Activated effector memory CD4-positive, alpha-beta T cell treated with anti-CD3 and anti-CD28 coated beads, Interleukin-2, amount 50 U/mL, for 16 hours (primary cell): Measurements from ENCODE around the gene CAPN12.
A peak's percentile ranks its signal among the peaks of the same experiment; 100 is the strongest.
"Not testable (repeated sequence)": the region's sequence is repeated elsewhere in the genome, so short reads cannot be mapped to it uniquely, and the experiment has no call there.

Experiments
- DNase-seq: peaks from one replicate; pipeline ENCODE4 v3.0.0-alpha.2; 2020

CAPN12 gene

DNA sequence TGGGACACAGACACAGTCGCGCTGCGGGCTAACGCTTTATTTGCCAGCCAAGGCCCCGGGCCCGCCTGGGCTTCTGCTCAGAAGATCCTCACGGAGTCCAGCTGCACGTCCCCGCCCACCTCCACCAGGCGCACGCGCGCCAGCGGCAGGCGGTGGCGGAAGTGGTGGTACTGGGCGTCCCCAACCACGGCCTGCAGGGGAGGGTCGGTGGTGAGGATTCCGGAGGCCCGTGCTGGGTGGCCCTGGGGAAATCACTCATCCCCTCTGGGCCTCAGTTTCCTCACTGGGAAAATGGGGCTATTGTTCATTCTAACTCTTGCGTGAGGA is 26.6 kb upstream of the CAPN12 start:
- DNase-seq, result not testable (repeated sequence)

GRCh38 chr19:38770228-38770948 is 26.1 kb upstream of the CAPN12 start:
- not testable (repeated sequence) for DNase-seq

DNA sequence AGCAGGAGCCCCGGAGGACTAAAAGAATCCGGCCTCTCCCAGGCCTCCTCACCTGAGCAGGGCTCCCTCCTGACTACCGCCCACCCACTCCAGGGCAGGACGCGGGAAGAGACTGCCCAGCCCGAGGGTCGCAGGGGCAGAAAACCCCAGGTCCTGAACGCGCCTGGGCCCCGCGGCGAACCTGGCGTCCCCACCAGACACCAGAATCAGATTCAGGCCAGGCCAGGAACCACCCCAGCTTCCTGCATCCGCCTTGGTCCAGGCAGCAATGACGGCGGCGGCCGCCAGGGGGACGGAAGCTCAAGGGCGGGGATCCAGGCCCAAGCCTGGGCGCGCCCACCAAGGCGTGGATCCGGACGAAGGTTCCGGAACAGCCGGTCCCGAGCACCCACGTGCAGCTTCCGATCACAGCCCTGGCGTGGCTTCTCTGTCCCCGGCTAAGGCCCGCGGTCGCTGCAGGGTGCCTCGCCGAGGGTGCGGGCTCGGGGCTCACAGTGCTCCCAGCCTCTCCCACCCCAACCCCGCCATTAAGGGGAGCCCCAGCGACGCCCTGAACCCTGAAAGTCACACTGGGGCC is 25.4 kb upstream of the CAPN12 start:
- peak; percentile 97 for DNase-seq

DNA sequence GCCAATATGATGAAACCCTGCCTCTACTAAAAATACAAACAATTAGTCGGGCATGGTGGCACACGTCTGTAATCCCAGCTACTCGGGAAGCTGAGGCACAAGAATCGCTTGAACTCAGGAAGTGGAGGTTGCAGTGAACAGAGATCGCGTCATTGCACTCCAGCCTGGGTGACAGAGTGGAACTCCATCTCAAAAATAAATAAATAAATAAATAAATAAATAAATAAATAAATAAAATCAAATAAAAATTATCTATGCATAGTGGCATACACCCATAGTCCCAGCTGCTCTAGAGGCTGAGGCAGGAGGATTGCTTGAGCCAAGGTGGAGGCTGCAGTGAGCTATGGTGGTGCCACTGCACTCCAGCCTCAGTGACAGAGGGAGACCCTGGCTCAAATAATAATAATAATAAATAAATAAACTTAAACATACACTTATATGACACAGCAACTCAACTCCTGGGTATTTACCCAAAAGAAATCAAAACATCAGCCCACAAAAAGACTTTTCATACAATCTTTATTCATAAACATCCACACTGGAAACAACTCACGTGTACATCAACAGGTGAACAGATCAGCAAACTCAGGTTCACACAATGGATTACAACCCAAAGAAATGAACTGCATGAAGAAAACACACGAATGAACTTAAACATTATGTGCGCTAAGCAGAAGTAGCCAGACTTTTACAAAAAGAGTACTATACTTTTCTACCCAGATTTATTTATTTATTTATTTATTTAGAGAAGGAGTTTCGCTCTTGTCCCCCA is 22.2 kb upstream of the CAPN12 start:
- DNase-seq, result no peak

DNA sequence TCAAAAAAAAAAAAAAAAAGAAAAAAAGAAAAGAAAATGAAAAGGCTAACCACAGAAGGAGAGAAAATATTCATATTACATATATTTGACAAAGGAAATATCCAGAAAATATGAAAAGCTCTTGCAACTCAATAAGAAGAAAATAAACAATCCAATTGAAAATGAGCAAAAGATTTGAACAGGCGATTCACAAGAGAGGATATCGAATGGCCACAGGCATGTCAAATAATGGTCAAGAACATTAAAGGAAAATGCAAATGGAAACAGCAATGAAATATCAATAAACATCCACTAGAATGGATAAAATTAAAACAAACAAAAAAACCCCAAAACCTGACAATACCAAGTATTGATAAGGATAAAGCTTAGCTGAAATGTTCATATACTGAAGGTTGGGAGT is 20.9 kb upstream of the CAPN12 start:
- no peak for DNase-seq

GRCh38 chr19:38763795-38764220 is 19.5 kb upstream of the CAPN12 start:
- no peak for DNase-seq

DNA sequence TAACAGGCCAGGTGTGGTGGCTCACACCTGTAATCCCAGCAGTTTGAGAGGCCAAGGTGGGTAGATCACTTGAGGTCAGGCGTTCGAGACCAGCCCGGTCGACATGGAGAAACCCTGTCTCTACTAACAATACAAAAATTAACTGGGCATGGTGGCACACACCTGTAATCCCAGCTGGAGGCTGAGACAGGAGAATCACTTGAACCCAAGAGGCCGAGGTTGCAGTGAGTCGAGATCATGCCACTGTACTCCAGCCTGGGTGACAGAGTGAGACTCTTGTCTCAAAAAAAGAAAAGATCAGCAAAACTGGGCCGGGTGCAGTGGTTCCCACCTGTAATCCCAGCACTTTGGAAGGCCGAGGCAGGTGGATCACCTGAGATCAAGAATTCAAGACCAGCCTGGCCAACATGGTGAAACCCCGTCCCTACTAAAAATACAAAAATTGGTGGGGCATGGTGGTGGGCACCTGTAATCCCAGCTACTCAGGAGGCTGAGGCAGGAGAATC is 17.7 kb upstream of the CAPN12 start:
- not testable (repeated sequence) for DNase-seq

GRCh38 chr19:38760805-38761517 is 16.7 kb upstream of the CAPN12 start:
- DNase-seq, result not testable (repeated sequence)

GRCh38 chr19:38759590-38760003 is 15.3 kb upstream of the CAPN12 start:
- DNase-seq, result no peak

GRCh38 chr19:38754196-38754595 is 9.9 kb upstream of the CAPN12 start:
- DNase-seq, result not testable (repeated sequence)

DNA sequence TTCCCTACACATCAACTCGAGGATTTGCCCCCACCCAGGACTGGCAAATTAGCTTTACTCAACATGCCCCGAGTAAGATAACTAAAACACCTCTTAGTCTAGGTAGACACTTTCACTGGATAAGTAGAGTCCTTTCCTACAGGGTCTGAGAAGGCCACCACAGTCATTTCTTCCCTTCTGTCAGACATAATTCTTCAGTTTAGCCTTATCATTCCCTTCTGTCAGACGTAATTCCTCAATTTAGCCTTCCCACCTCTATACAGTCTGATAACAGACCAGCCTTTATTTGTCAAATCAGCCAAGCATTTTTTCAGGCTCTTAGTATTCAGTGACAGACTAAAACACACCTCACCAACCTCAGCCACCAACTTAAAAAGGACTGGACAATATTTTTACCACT is 9.5 kb upstream of the CAPN12 start:
- DNase-seq, result not testable (repeated sequence)

- no peak for DNase-seq
These were observed 1.0 kb upstream of the CAPN12 start for GRCh38 chr19:38745316-38745715.

DNA sequence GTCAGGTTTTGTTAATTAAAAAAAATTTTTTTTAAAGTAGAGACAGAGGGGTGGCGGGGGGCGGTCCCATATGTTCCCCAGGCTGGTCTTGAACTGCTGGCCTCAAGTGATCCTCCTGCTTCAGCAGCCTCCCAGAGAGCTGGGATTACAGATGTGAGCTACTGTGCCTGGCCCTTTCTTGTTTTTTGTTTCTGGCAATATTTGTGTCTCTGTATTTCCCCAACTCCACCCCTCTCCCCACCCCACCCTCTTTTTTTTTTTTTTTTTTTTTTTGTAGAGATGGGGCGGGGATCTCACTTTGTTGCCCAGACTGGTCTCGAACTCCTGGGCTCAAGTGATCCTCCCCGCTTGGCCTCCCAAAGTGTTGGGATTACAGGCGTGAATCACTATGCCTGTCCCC is 600 bp upstream of the CAPN12 start:
- DNase-seq, result no peak

DNA sequence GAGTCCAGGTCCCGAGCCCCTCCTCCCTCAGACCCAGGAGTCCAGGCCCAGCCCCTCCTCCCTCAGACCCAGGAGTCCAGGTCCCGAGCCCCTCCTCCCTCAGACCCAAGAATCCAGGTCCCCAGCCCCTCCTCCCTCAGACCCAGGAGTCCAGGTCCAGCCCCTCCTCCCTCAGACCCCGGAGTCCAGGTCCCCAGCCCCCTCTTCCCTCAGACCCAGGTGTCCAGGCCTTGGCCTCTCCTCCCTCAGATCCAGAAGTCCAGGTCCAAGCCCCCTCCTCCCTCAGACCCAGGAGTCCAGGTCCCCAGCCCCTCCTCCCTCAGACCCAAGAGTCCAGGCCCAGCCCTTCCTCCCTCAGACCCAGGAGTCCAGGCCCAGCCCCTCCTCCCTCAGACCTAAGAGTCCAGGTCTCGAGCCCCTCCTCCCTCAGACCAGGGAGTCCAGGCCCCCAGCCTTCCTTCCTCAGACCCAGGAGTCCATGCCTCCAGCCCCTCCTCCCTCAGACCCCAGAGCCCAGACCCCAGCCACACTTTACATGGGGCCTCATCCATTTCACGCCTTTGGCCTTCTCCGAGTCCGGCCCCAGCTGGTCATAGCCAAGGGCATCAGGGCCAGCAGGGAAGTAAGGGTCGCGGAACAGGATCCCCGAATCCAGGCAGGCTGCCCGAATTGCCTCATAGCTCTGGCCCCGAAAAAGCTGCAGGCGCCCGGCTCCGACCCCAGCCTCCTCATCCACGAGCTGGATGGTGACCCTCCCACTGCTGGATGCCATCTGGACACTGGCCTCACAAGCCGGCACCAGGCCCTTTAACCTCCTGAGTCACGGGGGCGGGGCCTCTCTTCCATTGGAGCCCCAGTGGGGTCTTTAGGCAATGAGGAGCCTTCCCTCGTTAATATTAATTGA is 628 bp downstream of the CAPN12 start:
- DNase-seq, result no peak

DNA sequence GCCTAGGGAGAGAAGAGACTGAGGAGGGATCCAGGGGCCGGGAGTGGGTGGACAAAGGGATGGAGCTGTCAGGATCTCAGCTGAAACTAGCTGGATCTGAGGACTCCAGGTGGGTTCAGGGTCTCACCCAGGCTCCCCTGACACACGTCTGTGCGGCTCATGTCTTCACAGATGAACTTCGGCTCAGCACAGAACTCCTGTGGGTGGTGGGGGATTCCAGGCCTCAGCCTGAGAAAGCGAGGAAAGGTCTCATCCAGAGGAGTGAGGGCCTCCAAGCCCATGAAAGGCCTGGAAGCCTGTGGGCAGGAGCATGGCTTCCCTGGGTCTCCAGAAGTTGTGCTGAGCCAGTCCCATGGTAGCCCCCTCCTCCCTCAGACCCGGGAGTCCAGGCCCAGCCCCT is 1.4 kb downstream of the CAPN12 start:
- no peak for DNase-seq

DNA sequence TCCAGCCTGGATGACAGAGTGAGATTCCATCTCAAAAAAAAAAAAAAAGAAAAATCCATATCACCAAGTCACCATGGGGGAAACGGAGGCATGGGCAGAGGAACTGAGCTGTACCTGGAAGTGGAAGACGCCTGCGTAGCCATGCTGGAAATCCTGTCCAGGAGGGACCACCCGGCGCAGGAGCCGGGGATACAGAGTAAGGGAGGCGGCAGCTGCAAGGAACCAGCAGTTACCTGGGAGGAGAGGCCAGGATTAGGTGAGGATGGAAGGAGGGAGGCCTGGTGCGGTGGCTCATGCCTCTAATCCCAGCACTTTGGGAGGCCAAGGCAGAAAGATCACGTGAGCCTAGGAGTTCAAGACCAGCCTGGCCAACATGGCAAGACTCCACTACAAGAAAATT is 2.0 kb downstream of the CAPN12 start:
- DNase-seq, result no peak

DNA sequence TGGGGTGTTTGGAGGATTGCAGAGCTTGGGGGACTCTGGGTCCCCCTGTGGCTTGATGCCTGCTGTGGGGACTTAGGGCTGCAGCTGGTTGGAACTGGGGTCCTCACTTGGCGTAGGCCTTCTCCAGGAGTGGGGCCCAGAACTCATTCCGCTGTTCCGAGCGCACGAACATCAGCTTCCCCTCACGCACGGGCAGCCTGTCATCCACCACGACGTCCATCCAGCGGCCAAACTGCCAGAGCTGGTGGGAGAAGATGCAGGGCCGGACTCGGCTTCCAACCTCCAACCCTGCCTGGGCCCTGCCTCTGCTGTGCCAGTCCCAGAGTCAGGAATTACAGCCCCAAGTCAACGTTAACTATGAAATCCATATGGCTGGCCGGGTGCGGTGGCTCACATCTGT is 2.6 kb downstream of the CAPN12 start:
- DNase-seq, result no peak

GRCh38 chr19:38740932-38741331 is 3.3 kb downstream of the CAPN12 start:
- no peak for DNase-seq

DNA sequence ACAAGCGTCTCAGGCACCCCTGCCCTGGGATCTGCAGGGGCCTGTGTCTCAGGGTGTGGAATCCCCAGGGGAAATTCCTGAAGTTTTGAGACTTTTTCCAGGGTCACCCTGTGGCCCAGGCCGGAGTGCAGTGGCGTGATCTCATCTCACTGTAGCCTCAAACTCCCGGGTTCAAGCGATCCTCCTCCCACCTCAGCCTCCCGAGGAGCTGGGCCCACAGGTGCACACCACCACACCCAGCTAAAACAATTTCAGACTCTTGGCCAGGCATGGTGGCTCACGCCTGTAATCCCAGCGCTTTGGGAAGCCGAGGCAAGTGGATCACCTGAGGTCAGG is 4.0 kb downstream of the CAPN12 start:
- no peak for DNase-seq

- DNase-seq, result no peak
These were observed 4.6 kb downstream of the CAPN12 start for GRCh38 chr19:38739440-38740256.
